Calu3 (cell line): Measurements from ENCODE around the gene SRGAP3. TPM values are rescaled to one million over a fixed set of nuclear protein-coding genes. Genes with fewer than 3 reads are reported as not detected.

Source experiments
- BruUV-seq: library from RNA; stranded (reverse); fragments of 400-500 nt; replicated peaks from 2 replicates; lab custom pipeline; 2021; lab: Mats Ljungman, UMichigan
- CTCF ChIA-PET: fragments of 300-600 bp; sonication (Branson Sonifier 250); formaldehyde crosslinking; loops from one replicate; lab custom pipeline; 2022; ENCODE audit warnings: antibody characterized with exemption; lab: Charles Lee
- DNase-seq: peaks from one replicate; pipeline ENCODE4 v3.0.0; 2022
- H3K27ac Mint-ChIP-seq: one replicate; pipeline ENCODE4 v1.8.0; 2022; ENCODE audit warnings: mixed read lengths; ENCODE audit not compliant: unreplicated experiment
- H3K27me3 Mint-ChIP-seq: one replicate; pipeline ENCODE4 v1.8.0; 2022; ENCODE audit warnings: mixed read lengths; ENCODE audit not compliant: unreplicated experiment
- H3K36me3 Mint-ChIP-seq: one replicate; pipeline ENCODE4 v1.8.0; 2022; ENCODE audit warnings: mild to moderate bottlenecking, moderate library complexity, mixed read lengths; ENCODE audit not compliant: insufficient read depth, unreplicated experiment
- H3K4me1 Mint-ChIP-seq: one replicate; pipeline ENCODE4 v1.8.0; 2022; ENCODE audit warnings: mild to moderate bottlenecking, low read depth, mixed read lengths; ENCODE audit not compliant: unreplicated experiment
- H3K4me3 Mint-ChIP-seq: one replicate; pipeline ENCODE4 v1.8.0; 2022; ENCODE audit warnings: mild to moderate bottlenecking, low read depth, moderate library complexity, mixed read lengths; ENCODE audit not compliant: unreplicated experiment
- H3K9me3 Mint-ChIP-seq: one replicate; pipeline ENCODE4 v1.8.0; 2022; ENCODE audit warnings: low read depth, mixed read lengths; ENCODE audit not compliant: unreplicated experiment
- CTCF ChIP-seq: fragments of 200-600 bp; IDR thresholded peaks from one replicate; pipeline ENCODE4 v1.8.0; 2022; ENCODE audit warnings: antibody characterized with exemption; ENCODE audit not compliant: unreplicated experiment
- intact Hi-C: fragments of 100-400 bp; cut with micrococcal nuclease; formaldehyde crosslinking; loops from one replicate; pipeline ENCODE4 v1.10.0; 2022; ENCODE audit not compliant: unreplicated experiment
- total RNA-seq: library from RNA; stranded (reverse); gene quantifications from 2 replicates; pipeline ENCODE4 v1.2.3, GENCODE V29; 2022

Gene SRGAP3
- total RNA-seq, 1 experiment from 2014 or later, result 8.2 TPM

GRCh38 chr3:9155028-9155427 lies 94.4 kb downstream of the SRGAP3 start:
- Mint-ChIP-seq H3K4me3 (no peak overlapping the region), H3K4me1 (peaks cover 3% of the 10 kb centered on the region)
- DNase-seq, result no peak

GRCh38 chr3:9153904-9154619 lies 95.4 kb downstream of the SRGAP3 start:
- BruUV-seq, result no TSS peak
- CTCF ChIA-PET, result no interaction called here
- intact Hi-C loops, result no loop called here
- no peaks in the 10 kb centered on the region for H3K27me3 Mint-ChIP-seq
- TF ChIP-seq CTCF, result no peak
- H3K9me3 Mint-ChIP-seq, result peaks cover 15% of the 10 kb centered on the region
- DNase-seq, result no peak
- no peak overlapping the region for H3K4me3 Mint-ChIP-seq
- no peaks in the 10 kb centered on the region for H3K36me3 Mint-ChIP-seq
- H3K27ac Mint-ChIP-seq, result no peak overlapping the region
- peaks cover 13% of the 10 kb centered on the region for H3K4me1 Mint-ChIP-seq

More at GRCh38 chr3:9155028-9155427, 94.4 kb downstream of the SRGAP3 start:
- CTCF ChIA-PET, result no interaction called here
- no peaks in the 10 kb centered on the region for H3K36me3 Mint-ChIP-seq
- BruUV-seq, result no TSS peak
- H3K27me3 Mint-ChIP-seq, result no peaks in the 10 kb centered on the region
- H3K9me3 Mint-ChIP-seq, result peaks cover 13% of the 10 kb centered on the region
- no peak overlapping the region for H3K27ac Mint-ChIP-seq
- intact Hi-C loops, result no loop called here
- no peak for TF ChIP-seq CTCF

GRCh38 chr3:9151240-9151639 lies 98.2 kb downstream of the SRGAP3 start:
- Mint-ChIP-seq H3K27ac (peak overlapping the region; percentile 21), H3K4me1 (peaks cover 14% of the 10 kb centered on the region), H3K36me3 (no peaks in the 10 kb centered on the region), H3K27me3 (no peaks in the 10 kb centered on the region), H3K9me3 (peaks cover 15% of the 10 kb centered on the region), H3K4me3 (no peak overlapping the region)
- no peak for DNase-seq
- no TSS peak for BruUV-seq
- CTCF ChIA-PET, result no interaction called here
- intact Hi-C loops, result no loop called here
- TF ChIP-seq CTCF, result no peak

- DNase-seq, result peak; percentile 52
- Mint-ChIP-seq H3K27ac (peak overlapping the region; percentile 85), H3K9me3 (peaks cover 16% of the 10 kb centered on the region), H3K27me3 (no peaks in the 10 kb centered on the region), H3K4me3 (peak overlapping the region; percentile 3), H3K4me1 (peaks cover 14% of the 10 kb centered on the region), H3K36me3 (no peaks in the 10 kb centered on the region)
- intact Hi-C loops, result no loop called here
- no TSS peak for BruUV-seq
- no peak for TF ChIP-seq CTCF
- CTCF ChIA-PET, result no interaction called here
Observed at GRCh38 chr3:9149566-9149965, 99.9 kb downstream of the SRGAP3 start.
